ENCODE measurements around the gene RPP25L.

Gene RPP25L

DNA sequence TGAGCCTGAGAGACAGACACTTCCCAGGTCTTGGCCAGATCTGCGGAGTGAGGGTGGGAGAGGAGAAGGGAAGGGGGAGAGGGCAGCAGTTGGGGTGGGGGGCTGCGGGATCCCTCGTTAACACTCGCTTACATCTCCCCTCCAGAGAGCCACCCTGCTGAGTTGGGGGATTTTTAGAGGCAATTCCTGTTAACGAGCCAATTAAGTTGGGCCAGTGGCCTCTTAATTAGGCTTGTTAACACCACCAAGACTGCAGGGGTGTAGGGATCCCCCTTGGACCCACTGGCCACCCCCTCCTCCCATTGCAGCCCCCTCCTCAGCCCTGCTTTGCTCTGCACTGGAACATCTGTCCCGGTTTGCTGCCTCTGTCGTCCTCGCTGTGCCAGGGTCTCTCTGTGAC, 46.0 kb downstream of the RPP25L start:
- DNase-seq = no peak

GRCh38 chr9:34564617-34565016, 47.3 kb downstream of the RPP25L start:
- DNase-seq = no peak

DNA sequence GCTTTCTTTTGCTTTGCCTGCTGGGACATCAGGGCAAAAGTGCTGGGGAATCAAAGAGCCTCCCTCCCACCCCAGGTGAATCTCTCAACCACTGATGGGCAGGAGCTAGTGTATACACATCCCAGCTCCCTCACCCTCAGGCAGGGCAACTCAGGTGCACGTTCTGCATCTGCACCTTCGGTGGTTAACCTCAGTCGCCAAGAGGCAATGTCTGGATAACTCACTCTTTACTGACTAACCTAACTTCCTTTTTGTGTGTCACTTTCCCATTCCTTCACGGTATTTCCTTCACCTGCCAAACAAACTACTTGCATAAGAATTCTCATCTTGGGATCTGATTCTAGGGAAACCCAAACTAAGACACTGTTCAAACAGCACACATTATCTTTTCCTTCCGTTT, 48.6 kb downstream of the RPP25L start:
- no peak for DNase-seq

DNA sequence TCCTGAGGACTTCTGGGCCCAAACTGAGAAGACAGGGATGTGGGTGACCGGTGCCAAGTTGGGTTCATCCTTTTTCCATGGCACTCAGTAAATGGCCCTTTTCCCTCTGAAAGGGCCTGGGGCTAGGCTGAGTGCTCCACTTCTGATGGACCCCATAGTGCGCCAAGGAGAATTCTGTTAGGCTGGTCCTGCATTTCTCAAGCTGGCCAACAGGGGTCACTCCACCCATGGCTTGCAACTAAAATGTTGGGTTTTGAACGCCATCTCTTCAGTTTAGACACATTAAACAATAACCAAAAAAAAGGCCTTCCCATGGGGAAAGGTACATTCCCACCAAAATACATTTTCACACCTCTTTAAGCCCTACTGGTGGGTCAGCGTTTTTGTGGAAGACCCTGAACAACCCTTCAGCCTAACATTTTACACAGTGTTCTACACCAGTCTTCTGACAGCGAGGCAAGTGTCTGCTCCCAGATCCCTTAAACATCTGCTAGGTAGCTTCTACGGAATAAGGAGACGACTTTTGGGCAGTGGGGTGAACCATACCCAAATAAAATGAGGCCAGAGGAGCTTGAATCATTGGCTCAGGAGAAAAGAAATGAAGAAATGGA, 49.7 kb downstream of the RPP25L start:
- no peak for DNase-seq

- no peak for DNase-seq
Measured at GRCh38 chr9:34560599-34561214, 51.2 kb downstream of the RPP25L start.

Data from effector CD8-positive, alpha-beta T cell (primary cell).